BJ (cell line): ENCODE measurements around the gene SMIM3. TPM values are rescaled to one million over a fixed set of nuclear protein-coding genes. Genes with fewer than 3 reads are reported as not detected.
"Not testable (repeated sequence)": the region's sequence is repeated elsewhere in the genome, so short reads cannot be mapped to it uniquely, and the experiment has no call there.

ENCODE experiments used
- CTCF ChIA-PET: fragments of 350-600 bp; formaldehyde crosslinking; extraction: SDS; loops from one replicate; lab custom pipeline; 2021; ENCODE audit warnings: antibody characterized with exemption, inconsistent platforms; lab: Yijun Ruan, JAX
- POLR2A ChIA-PET: fragments of 300-600 bp; sonication (Branson Sonifier 250); formaldehyde crosslinking; extraction: SDS; loops from one replicate; lab custom pipeline; 2021; ENCODE audit warnings: antibody characterized with exemption; lab: Charles Lee
- DNase-seq: peaks from one replicate; pipeline ENCODE4 v3.0.0-alpha.2; 2011; ENCODE audit warnings: low read depth
- H3K27me3 ChIP-seq: 2 replicates; pipeline ENCODE4 v1.6.0; 2011; ENCODE audit warnings: low read length; ENCODE audit not compliant: control insufficient read depth, insufficient read depth
- H3K36me3 ChIP-seq: 2 replicates; pipeline ENCODE4 v1.5.1; 2011; ENCODE audit warnings: low read length; ENCODE audit not compliant: control insufficient read depth, insufficient read depth
- H3K4me3 ChIP-seq: 2 replicates; pipeline ENCODE4 v1.5.1; 2011; ENCODE audit warnings: low read depth, mild to moderate bottlenecking, control low read depth, low read length
- polyA plus RNA-seq: library from polyadenylated mRNA; depleted of rRNA; stranded (reverse); fragments of >200 nt; gene quantifications from 2 replicates; pipeline ENCODE4 v1.2.3, GENCODE V29; 2011
- TF ChIP-seq, protein P1 (sequence below): IDR thresholded peaks from 2 replicates; pipeline ENCODE4 v1.5.1; 2011; ENCODE audit warnings: low read depth, mild to moderate bottlenecking, control low read depth, inconsistent platforms, low read length, moderate library complexity; ENCODE audit not compliant: insufficient read depth

SMIM3 gene
- polyA plus RNA-seq, 1 experiment = 43.7 TPM

DNA sequence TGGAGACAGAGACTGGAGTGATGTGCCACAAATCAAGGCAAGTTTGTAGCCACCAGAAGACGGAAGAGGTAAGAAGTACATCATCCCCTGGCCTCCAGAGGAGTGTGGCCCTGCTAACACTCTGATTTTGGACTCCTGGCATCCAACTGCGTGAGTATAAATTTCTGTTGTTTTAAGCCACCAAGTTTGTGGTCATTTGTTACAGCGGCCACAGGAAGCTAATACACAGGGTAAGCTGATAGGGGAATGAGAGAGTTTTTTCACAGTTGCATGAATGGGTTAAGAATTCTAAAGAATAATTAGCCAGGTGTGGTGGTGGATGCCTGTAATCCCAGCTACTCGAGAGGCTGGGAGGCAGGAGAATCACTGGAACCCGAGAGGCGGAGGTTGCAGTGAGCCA, 25.8 kb downstream of the SMIM3 start:
- TF ChIP-seq, protein P1, sequence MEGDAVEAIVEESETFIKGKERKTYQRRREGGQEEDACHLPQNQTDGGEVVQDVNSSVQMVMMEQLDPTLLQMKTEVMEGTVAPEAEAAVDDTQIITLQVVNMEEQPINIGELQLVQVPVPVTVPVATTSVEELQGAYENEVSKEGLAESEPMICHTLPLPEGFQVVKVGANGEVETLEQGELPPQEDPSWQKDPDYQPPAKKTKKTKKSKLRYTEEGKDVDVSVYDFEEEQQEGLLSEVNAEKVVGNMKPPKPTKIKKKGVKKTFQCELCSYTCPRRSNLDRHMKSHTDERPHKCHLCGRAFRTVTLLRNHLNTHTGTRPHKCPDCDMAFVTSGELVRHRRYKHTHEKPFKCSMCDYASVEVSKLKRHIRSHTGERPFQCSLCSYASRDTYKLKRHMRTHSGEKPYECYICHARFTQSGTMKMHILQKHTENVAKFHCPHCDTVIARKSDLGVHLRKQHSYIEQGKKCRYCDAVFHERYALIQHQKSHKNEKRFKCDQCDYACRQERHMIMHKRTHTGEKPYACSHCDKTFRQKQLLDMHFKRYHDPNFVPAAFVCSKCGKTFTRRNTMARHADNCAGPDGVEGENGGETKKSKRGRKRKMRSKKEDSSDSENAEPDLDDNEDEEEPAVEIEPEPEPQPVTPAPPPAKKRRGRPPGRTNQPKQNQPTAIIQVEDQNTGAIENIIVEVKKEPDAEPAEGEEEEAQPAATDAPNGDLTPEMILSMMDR = no peak
- CTCF ChIA-PET = interaction anchor here (2.2 kb wide), 1 partner anchor 43 kb away, joined by 8 read pairs; the partner anchor contains the start of gene IRGM
- H3K27me3 ChIP-seq = no peaks in the 10 kb centered on the region
- H3K36me3 ChIP-seq = no peaks in the 10 kb centered on the region
- DNase-seq = no peak
- H3K4me3 ChIP-seq = no peak overlapping the region
- POLR2A ChIA-PET = no interaction called here

GRCh38 chr5:150809363-150809762, 30.8 kb downstream of the SMIM3 start:
- TF ChIP-seq, protein P1 = no peak
- H3K27me3 ChIP-seq = no peaks in the 10 kb centered on the region
- POLR2A ChIA-PET = no interaction called here
- no peak for DNase-seq
- no peaks in the 10 kb centered on the region for H3K36me3 ChIP-seq
- no peak overlapping the region for H3K4me3 ChIP-seq
- CTCF ChIA-PET = no interaction called here

DNA sequence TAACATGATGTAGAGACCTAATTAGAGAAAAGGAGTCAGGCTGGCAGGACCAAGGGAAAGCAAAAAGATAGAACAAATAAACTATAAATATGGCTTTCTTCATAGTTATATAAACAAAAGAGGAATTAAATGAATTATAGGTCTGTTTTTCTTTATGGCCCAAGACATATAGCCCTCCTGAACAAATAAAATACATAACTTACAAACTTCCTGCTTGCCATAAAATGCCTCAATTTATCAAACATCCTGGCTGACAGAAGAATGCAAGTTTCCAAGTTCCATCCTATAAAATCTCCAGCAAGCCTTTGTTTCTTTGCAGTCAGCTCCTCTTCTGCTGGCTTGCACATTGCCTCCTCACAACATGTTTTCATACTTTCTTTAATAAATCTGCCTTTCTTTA, 36.5 kb downstream of the SMIM3 start:
- ChIA-PET CTCF (no interaction called here), POLR2A (no interaction called here)
- Histone ChIP-seq H3K27me3 (no peaks in the 10 kb centered on the region), H3K4me3 (no peak overlapping the region), H3K36me3 (no peaks in the 10 kb centered on the region)
- DNase-seq = no peak
- TF ChIP-seq, protein P1 = no peak

GRCh38 chr5:150816946-150817345, 38.4 kb downstream of the SMIM3 start:
- Histone ChIP-seq H3K36me3 (no peaks in the 10 kb centered on the region), H3K27me3 (no peaks in the 10 kb centered on the region), H3K4me3 (no peak overlapping the region)
- DNase-seq = no peak
- TF ChIP-seq, protein P1 = no peak
- CTCF ChIA-PET = interaction anchor here (3.4 kb wide), 1 partner anchor 16 kb away, joined by 14 read pairs; no protein-coding TSS in a partner anchor
- POLR2A ChIA-PET = no interaction called here

GRCh38 chr5:150829744-150830143, 51.2 kb downstream of the SMIM3 start:
- ChIA-PET POLR2A (no interaction called here), CTCF (no interaction called here)
- H3K4me3 ChIP-seq = no peak overlapping the region
- DNase-seq = no peak
- TF ChIP-seq, protein P1 = no peak
- H3K27me3 ChIP-seq = no peaks in the 10 kb centered on the region
- no peaks in the 10 kb centered on the region for H3K36me3 ChIP-seq

- H3K4me3 ChIP-seq, H3K27me3 ChIP-seq, POLR2A ChIA-PET, CTCF ChIA-PET, H3K36me3 ChIP-seq, DNase-seq: not testable (repeated sequence)
These were observed 53.3 kb downstream of the SMIM3 start for GRCh38 chr5:150831821-150832220.
